ENCODE measurements around the gene RPL28.

DNA sequence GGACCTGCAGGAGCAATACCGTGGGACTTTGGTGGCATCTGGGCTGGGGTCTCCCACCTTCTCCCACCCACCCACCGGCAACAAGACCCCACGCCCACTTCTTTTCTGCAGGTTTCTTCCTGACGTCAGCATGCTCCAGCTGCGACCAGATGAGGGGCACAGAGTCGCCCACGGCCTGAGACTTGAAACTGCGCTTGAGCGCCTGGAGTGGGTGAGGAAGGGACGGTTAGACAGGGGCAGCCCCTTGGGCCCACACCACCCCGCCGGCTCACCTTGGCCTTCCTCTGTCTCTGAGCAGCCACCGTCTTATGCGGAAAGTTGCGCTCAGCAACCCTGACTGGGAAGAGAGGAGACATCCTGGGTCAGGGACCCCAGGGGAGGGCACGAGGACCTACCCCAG is 24.8 kb upstream of the RPL28 start:
- TF ChIP-seq, protein P1, sequence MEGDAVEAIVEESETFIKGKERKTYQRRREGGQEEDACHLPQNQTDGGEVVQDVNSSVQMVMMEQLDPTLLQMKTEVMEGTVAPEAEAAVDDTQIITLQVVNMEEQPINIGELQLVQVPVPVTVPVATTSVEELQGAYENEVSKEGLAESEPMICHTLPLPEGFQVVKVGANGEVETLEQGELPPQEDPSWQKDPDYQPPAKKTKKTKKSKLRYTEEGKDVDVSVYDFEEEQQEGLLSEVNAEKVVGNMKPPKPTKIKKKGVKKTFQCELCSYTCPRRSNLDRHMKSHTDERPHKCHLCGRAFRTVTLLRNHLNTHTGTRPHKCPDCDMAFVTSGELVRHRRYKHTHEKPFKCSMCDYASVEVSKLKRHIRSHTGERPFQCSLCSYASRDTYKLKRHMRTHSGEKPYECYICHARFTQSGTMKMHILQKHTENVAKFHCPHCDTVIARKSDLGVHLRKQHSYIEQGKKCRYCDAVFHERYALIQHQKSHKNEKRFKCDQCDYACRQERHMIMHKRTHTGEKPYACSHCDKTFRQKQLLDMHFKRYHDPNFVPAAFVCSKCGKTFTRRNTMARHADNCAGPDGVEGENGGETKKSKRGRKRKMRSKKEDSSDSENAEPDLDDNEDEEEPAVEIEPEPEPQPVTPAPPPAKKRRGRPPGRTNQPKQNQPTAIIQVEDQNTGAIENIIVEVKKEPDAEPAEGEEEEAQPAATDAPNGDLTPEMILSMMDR (IDR thresholded peaks at IDR 0.05; ENCODE audit: extremely low read depth in 1 of 2, insufficient read depth in 1 of 2, low read depth in 1 of 2, low read length in 2 of 2) = no peak
- TF ChIP-seq POLR2AphosphoS5 (IDR thresholded peaks at IDR 0.05; ENCODE audit: insufficient read depth, low read depth, low read length) (no peak), POLR2A (IDR thresholded peaks at IDR 0.05; ENCODE audit: low read depth, low read length) (no peak), EZH2 (IDR thresholded peaks at IDR 0.05; ENCODE audit: borderline replicate concordance, low read depth, low read length, severe bottlenecking) (no peak), MYC (IDR thresholded peaks at IDR 0.05; ENCODE audit: low read depth, low read length) (no peak)
- TF ChIP-seq, protein P2, sequence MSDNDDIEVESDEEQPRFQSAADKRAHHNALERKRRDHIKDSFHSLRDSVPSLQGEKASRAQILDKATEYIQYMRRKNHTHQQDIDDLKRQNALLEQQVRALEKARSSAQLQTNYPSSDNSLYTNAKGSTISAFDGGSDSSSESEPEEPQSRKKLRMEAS (IDR thresholded peaks at IDR 0.05; ENCODE audit: insufficient read depth, insufficient read length) = no peak
